H9 (cell line): ENCODE results near the gene MMP11. TPM values are rescaled to one million over a fixed set of nuclear protein-coding genes. Genes with fewer than 3 reads are reported as not detected.

ENCODE experiments used
- DNase-seq: peaks from one replicate; pipeline ENCODE4 v3.0.0-alpha.2; 2017
- H2AFZ ChIP-seq: one replicate; pipeline ENCODE4 v1.6.1; 2013; ENCODE audit warnings: mild to moderate bottlenecking, low read length, control low read depth, moderate library complexity
- H2AK5ac ChIP-seq: 2 replicates; pipeline ENCODE4 v1.6.1; 2013; ENCODE audit warnings: low read length, control low read depth, mixed read lengths; ENCODE audit not compliant: insufficient read length
- H2BK120ac ChIP-seq: one replicate; pipeline ENCODE4 v1.6.1; 2013; ENCODE audit warnings: low read depth, mild to moderate bottlenecking, low read length, control low read depth, inconsistent platforms; ENCODE audit not compliant: poor library complexity, severe bottlenecking
- H2BK12ac ChIP-seq: 2 replicates; pipeline ENCODE4 v1.6.1; 2013; ENCODE audit warnings: low read length, control low read depth, mixed read lengths, low read depth; ENCODE audit not compliant: insufficient read length
- H2BK15ac ChIP-seq: 2 replicates; pipeline ENCODE4 v1.6.1; 2013; ENCODE audit warnings: low read depth, low read length, control low read depth
- H2BK20ac ChIP-seq: one replicate; pipeline ENCODE4 v1.6.1; 2013; ENCODE audit warnings: low read depth, mild to moderate bottlenecking, low read length, control low read depth, inconsistent platforms; ENCODE audit not compliant: poor library complexity, severe bottlenecking
- H2BK5ac ChIP-seq: 2 replicates; pipeline ENCODE4 v1.6.1; 2013; ENCODE audit warnings: low read length, control low read depth, mixed read lengths; ENCODE audit not compliant: insufficient read length
- H3K14ac ChIP-seq: 2 replicates; pipeline ENCODE4 v1.6.1; 2013; ENCODE audit warnings: low read length, control low read depth; ENCODE audit not compliant: insufficient read depth
- H3K18ac ChIP-seq: 2 replicates; pipeline ENCODE4 v1.6.1; 2013; ENCODE audit warnings: low read depth, mild to moderate bottlenecking, mixed read lengths, low read length, control low read depth; ENCODE audit not compliant: insufficient read length
- H3K23ac ChIP-seq: 2 replicates; pipeline ENCODE4 v1.6.1; 2013; ENCODE audit warnings: low read length, control low read depth, mixed read lengths, low read depth; ENCODE audit not compliant: insufficient read length
- H3K23me2 ChIP-seq: 2 replicates; pipeline ENCODE4 v1.6.1; 2013; ENCODE audit warnings: low read depth, mild to moderate bottlenecking, mixed read lengths, low read length, control low read depth; ENCODE audit not compliant: insufficient read length, poor library complexity, severe bottlenecking
- H3K27ac ChIP-seq: 2 replicates; pipeline ENCODE4 v1.5.1; 2013; ENCODE audit warnings: low read length, control low read depth, mixed read lengths, low read depth; ENCODE audit not compliant: insufficient read length
- H3K27me3 ChIP-seq: 2 replicates; pipeline ENCODE4 v1.6.1; 2013; ENCODE audit warnings: low read length, control low read depth, inconsistent platforms; ENCODE audit not compliant: insufficient read depth
- H3K4ac ChIP-seq: 2 replicates; pipeline ENCODE4 v1.6.1; 2013; ENCODE audit warnings: low read depth, mild to moderate bottlenecking, control low read depth, inconsistent platforms, low read length, moderate library complexity
- H3K4me1 ChIP-seq: 2 replicates; pipeline ENCODE4 v1.6.1; 2013; ENCODE audit warnings: low read length, control low read depth, inconsistent platforms; ENCODE audit not compliant: insufficient read depth
- H3K4me2 ChIP-seq: 2 replicates; pipeline ENCODE4 v1.6.1; 2013; ENCODE audit warnings: low read length, control low read depth, mixed read lengths; ENCODE audit not compliant: insufficient read length, insufficient read depth
- H3K56ac ChIP-seq: 2 replicates; pipeline ENCODE4 v1.6.1; 2013; ENCODE audit warnings: low read depth, mild to moderate bottlenecking, mixed read lengths, low read length, control low read depth; ENCODE audit not compliant: insufficient read length
- H3K79me1 ChIP-seq: 2 replicates; pipeline ENCODE4 v1.6.1; 2013; ENCODE audit warnings: low read depth, mild to moderate bottlenecking, moderate library complexity, low read length, control low read depth, inconsistent platforms; ENCODE audit not compliant: insufficient read depth, poor library complexity, severe bottlenecking
- H3K79me2 ChIP-seq: 2 replicates; pipeline ENCODE4 v1.6.1; 2013; ENCODE audit warnings: low read length, control low read depth, inconsistent platforms; ENCODE audit not compliant: insufficient read depth
- H3K9ac ChIP-seq: 2 replicates; pipeline ENCODE4 v1.6.1; 2013; ENCODE audit warnings: low read length, control low read depth, mixed read lengths; ENCODE audit not compliant: insufficient read length; ENCODE audit errors: extremely low read depth
- H3K9me3 ChIP-seq: one replicate; pipeline ENCODE4 v1.6.1; 2013; ENCODE audit warnings: low read depth, low read length, inconsistent platforms; ENCODE audit not compliant: control insufficient read depth
- H3T11ph ChIP-seq: one replicate; pipeline ENCODE4 v1.6.1; 2013; ENCODE audit warnings: mild to moderate bottlenecking, low read length, control low read depth, inconsistent platforms
- H4K20me1 ChIP-seq: one replicate; pipeline ENCODE4 v1.6.1; 2013; ENCODE audit not compliant: control insufficient read depth, insufficient read length, insufficient read depth
- H4K5ac ChIP-seq: 2 replicates; pipeline ENCODE4 v1.6.1; 2013; ENCODE audit warnings: low read depth, mild to moderate bottlenecking, mixed read lengths, low read length, control low read depth; ENCODE audit not compliant: insufficient read length
- H4K8ac ChIP-seq: replicated peaks from 2 replicates; pipeline ENCODE4 v1.6.1; 2013; ENCODE audit warnings: low read length, control low read depth, mixed read lengths, low read depth; ENCODE audit not compliant: insufficient read length
- H4K91ac ChIP-seq: 2 replicates; pipeline ENCODE4 v1.6.1; 2013; ENCODE audit warnings: low read depth, mild to moderate bottlenecking, moderate library complexity, mixed read lengths, low read length, control low read depth; ENCODE audit not compliant: insufficient read length
- H3K27ac Mint-ChIP-seq, 3 experiments: 2 replicates in 2 of 3; 3 replicates in 1 of 3; pipeline ENCODE4 v1.8.0; 2020 to 2021; ENCODE audit warnings: mixed read lengths in 3 of 3, mild to moderate bottlenecking in 1 of 3, moderate library complexity in 1 of 3
- H3K27me3 Mint-ChIP-seq: 2 replicates; pipeline ENCODE4 v1.8.0; 2021; ENCODE audit warnings: low read depth, mild to moderate bottlenecking, moderate library complexity, mixed read lengths
- H3K36me3 Mint-ChIP-seq, 3 experiments: 2 replicates in 2 of 3; 3 replicates in 1 of 3; pipeline ENCODE4 v1.8.0; 2020 to 2021; ENCODE audit warnings: low read depth in 3 of 3, mixed read lengths in 3 of 3; ENCODE audit not compliant: insufficient read depth in 1 of 3
- H3K4me1 Mint-ChIP-seq, 2 experiments: 2 replicates each; pipeline ENCODE4 v1.8.0; 2020; ENCODE audit warnings: mixed read lengths in 2 of 2
- H3K4me3 Mint-ChIP-seq, 2 experiments: 2 replicates in 1 of 2; 3 replicates in 1 of 2; pipeline ENCODE4 v1.8.0; 2020 to 2021; ENCODE audit warnings: mild to moderate bottlenecking in 2 of 2, mixed read lengths in 2 of 2, moderate library complexity in 1 of 2
- H3K9me3 Mint-ChIP-seq, 2 experiments: 2 replicates in 1 of 2; 3 replicates in 1 of 2; pipeline ENCODE4 v1.8.0; 2020; ENCODE audit warnings: mild to moderate bottlenecking in 2 of 2, mixed read lengths in 2 of 2, moderate library complexity in 1 of 2
- WGBS: extraction: QIAGEN DNeasy Blood & Tissue Kit; methylation state at CpG from one replicate; pipeline ENCODE4 v1.1.7; 2013; ENCODE audit warnings: missing lambda C conversion rate, low lambda C conversion rate, mixed read lengths; ENCODE audit not compliant: insufficient read length; ENCODE audit errors: extremely low coverage; 5-methylcytosine and 5-hydroxymethylcytosine counted together
- total RNA-seq: library from RNA; stranded (reverse); gene quantifications from 2 replicates; pipeline ENCODE4 v1.2.1, GENCODE V29; 2021
- TF ChIP-seq, protein P1 (sequence below): fragments of 200-600 bp; sonication (generic); conservative IDR thresholded peaks from 3 replicates; pipeline ENCODE4 v1.8.0; 2021; ENCODE audit warnings: antibody characterized with exemption, mild to moderate bottlenecking

MMP11 gene
- total RNA-seq, 1 experiment from 2014 or later, result 5.3 TPM

DNA sequence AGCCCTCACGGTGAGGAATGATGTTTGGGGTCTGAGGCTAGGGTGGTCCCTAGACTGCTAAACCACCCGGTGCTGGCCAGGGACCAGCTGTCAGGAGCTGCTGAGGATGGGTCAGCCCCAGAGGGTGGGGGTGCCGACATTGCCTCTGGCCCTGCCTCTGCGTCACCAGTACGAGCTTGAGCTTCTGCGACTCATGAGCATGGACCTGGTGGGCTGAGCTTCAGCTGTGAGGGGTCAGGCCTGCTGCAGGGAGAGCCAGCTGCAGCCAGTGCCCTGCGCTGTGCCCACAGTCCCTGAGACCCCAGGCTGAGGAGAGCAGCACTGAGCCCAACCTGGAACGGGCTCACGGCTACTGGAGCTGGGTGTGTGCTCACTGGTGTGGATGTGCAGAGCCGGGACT is 59.1 kb downstream of the MMP11 start:
- Histone ChIP-seq H3K79me2 (no peaks in the 10 kb centered on the region), H3K4me1 (no peaks in the 10 kb centered on the region), H2BK120ac (no peak overlapping the region), H3K4me2 (no peak overlapping the region), H3K9ac (no peak overlapping the region), H3K23me2 (no peaks in the 10 kb centered on the region), H2BK5ac (no peak overlapping the region), H4K91ac (no peak overlapping the region), H2BK12ac (no peak overlapping the region), H2BK15ac (no peak overlapping the region), H3K56ac (no peak overlapping the region), H3K4ac (no peak overlapping the region), H3K79me1 (no peaks in the 10 kb centered on the region), H4K8ac (no peak overlapping the region), H4K5ac (no peak overlapping the region), H3K14ac (no peak overlapping the region; the same call in 1 of the 2 replicates), H2BK20ac (no peak overlapping the region), H3K27ac (no peak overlapping the region), H3T11ph (no peak overlapping the region), H3K9me3 (no peaks in the 10 kb centered on the region), H4K20me1 (no peaks in the 10 kb centered on the region), H3K27me3 (no peaks in the 10 kb centered on the region), H2AK5ac (no peak overlapping the region), H3K23ac (no peak overlapping the region), H2AFZ (no peak overlapping the region), H3K18ac (no peak overlapping the region)
- WGBS, result no CpG with 5 or more reads among the region's 10 CpGs
- DNase-seq, result no peak
- Mint-ChIP-seq H3K4me1 (no peaks in the 10 kb centered on the region), H3K4me3 (no peak overlapping the region), H3K9me3 (no peaks in the 10 kb centered on the region), H3K27me3 (no peaks in the 10 kb centered on the region), H3K27ac (no peak overlapping the region), H3K36me3 (peaks cover 24 to 53% (median 51%) of the 10 kb centered on the region in 3 experiments)
- TF ChIP-seq, protein P1, sequence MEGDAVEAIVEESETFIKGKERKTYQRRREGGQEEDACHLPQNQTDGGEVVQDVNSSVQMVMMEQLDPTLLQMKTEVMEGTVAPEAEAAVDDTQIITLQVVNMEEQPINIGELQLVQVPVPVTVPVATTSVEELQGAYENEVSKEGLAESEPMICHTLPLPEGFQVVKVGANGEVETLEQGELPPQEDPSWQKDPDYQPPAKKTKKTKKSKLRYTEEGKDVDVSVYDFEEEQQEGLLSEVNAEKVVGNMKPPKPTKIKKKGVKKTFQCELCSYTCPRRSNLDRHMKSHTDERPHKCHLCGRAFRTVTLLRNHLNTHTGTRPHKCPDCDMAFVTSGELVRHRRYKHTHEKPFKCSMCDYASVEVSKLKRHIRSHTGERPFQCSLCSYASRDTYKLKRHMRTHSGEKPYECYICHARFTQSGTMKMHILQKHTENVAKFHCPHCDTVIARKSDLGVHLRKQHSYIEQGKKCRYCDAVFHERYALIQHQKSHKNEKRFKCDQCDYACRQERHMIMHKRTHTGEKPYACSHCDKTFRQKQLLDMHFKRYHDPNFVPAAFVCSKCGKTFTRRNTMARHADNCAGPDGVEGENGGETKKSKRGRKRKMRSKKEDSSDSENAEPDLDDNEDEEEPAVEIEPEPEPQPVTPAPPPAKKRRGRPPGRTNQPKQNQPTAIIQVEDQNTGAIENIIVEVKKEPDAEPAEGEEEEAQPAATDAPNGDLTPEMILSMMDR, result no peak
